ENCODE measurements around the gene HK2.

Gene HK2

DNA sequence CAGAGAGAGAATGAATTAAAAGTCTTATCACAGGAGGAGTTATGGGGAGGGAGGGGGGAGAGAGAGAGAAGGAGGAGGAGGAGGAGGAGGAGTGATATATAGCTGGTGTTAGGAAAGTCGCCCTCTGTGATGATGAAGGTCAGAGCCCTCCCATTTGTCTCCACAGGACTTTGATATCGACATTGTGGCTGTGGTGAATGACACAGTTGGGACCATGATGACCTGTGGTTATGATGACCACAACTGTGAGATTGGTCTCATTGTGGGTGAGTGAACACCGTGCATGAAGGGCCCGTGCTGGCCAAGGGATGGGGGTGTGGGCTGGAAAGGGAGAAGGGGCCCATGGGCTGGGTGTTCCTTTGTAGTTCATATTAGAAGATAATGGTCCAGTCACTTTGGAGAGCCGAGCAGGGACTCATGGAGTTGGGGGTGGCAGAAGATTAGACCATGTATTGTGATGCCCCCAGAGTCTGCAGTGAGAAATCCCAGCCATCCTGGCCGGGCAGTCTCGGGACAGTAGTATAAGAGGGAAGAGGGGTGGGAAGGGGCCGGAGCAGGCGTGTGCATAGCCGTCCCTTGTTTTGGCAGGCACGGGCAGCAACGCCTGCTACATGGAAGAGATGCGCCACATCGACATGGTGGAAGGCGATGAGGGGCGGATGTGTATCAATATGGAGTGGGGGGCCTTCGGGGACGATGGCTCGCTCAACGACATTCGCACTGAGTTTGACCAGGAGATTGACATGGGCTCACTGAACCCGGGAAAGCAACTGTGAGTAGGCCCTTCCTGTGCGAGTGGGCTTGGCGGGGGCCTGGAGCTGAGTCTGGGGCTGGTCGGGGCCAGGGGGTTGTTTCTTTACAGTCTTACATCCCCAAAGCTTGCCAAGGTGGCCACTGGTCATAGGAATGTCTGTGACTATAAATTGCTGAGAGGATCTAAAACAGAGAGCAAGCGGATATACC, 40.0 kb downstream of the HK2 start:
- H3K4me3 Mint-ChIP-seq: no peak overlapping the region
- peak overlapping the region; percentile 17 for H3K27ac Mint-ChIP-seq
- H3K4me1 Mint-ChIP-seq (ENCODE audit: low read depth): no peaks in the 10 kb centered on the region
- no peaks in the 10 kb centered on the region for H3K27me3 Mint-ChIP-seq
- H3K36me3 Mint-ChIP-seq (ENCODE audit: low read depth): peaks cover 90% of the 10 kb centered on the region
- H3K9me3 Mint-ChIP-seq: no peaks in the 10 kb centered on the region

DNA sequence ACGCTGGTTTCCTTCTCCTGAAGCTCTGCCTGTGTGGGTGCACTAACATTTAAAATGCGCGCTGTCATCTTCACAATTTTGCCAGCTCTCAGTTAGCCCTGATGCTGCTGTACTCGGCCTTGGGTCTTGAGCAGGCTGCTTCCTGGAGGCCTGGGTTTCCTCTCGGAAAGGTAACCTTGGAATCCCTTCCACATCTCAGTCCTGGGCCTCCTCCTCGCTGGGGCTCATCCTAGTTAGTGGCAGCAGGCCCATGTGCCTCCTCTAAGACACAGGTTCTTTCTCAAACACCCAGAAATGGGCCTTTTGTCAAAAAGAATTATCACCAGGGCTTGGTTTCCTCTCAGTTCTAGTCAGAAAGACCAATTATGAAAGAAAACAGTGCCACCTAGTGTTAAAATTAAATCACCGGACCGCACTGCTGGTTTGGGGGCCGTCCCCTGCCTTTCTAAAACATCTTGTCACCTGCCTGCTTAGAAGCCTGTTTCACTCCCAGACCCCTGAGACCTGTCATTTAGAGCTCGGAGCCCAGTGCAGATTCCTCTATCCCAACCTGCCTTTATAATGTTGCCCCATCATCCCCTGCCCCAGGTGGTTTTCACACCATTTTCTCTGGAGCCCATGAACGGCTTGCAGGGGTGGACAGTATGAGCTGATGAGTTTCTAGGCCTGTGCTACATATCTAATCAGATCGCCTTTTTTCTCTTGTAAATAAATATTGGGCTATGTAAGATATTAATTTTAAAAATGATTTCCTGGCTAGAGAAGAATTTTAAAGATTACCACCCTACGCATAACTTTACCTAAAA, 42.4 kb downstream of the HK2 start:
- H3K36me3 Mint-ChIP-seq (ENCODE audit: low read depth): peaks cover 89% of the 10 kb centered on the region
- no peak overlapping the region for H3K4me3 Mint-ChIP-seq
- H3K9me3 Mint-ChIP-seq: no peaks in the 10 kb centered on the region
- H3K4me1 Mint-ChIP-seq (ENCODE audit: low read depth): no peaks in the 10 kb centered on the region
- no peaks in the 10 kb centered on the region for H3K27me3 Mint-ChIP-seq
- no peak overlapping the region for H3K27ac Mint-ChIP-seq

DNA sequence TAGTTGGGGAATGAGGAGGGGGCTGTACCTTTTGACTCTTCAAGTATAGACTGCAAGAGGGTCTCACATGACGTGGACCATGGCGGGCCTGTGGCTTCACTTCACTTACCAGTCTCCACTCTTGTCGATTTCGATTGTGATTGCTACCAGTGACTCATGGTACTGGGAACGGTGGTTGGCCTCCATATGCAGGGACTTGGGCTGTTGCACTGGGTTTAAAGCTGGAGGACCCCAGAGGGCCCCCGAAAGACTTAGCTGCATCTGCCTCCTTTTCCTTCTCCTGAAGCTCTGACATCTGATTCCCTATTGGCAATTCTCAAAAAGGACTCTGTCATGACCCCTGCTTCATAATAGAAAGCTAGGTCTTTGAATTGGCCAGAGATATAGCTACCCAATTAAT, 43.4 kb downstream of the HK2 start:
- Mint-ChIP-seq H3K9me3 (no peaks in the 10 kb centered on the region), H3K27ac (no peak overlapping the region), H3K4me1 (ENCODE audit: low read depth) (no peaks in the 10 kb centered on the region), H3K36me3 (ENCODE audit: low read depth) (peaks cover 89% of the 10 kb centered on the region), H3K4me3 (no peak overlapping the region), H3K27me3 (no peaks in the 10 kb centered on the region)

DNA sequence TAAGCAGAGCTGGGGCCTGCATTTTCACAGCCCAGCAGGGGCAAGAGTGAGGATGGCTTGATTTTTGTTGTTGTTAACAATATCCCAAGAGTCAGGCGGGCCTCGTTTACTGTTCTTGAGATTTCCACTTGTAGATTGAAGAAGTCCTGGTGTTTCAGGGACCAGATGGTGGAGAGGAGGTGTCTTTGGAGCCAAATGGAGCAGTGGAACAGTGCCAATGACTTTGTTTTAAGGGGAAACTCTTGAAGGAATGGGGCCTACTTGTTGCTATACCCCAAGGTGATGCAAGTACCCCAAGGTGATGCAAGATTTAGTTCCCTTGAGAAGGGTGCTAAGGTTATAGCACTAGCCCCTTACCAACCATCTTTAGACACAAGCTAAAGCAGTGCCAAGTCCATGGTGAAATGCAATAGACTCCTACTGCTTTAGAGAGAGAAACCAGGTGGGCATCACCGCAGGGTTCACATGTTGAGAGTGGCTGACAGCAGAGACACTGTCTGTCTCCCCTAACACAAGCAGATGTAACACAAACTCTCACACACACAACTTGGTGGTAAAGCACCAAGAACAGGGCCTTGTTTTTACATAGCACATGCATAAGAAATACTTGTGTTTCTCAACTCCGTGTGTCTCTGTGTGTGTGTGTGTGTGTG, 44.0 kb downstream of the HK2 start:
- Mint-ChIP-seq H3K4me1 (ENCODE audit: low read depth) (no peaks in the 10 kb centered on the region), H3K9me3 (no peaks in the 10 kb centered on the region), H3K36me3 (ENCODE audit: low read depth) (peaks cover 89% of the 10 kb centered on the region)

DNA sequence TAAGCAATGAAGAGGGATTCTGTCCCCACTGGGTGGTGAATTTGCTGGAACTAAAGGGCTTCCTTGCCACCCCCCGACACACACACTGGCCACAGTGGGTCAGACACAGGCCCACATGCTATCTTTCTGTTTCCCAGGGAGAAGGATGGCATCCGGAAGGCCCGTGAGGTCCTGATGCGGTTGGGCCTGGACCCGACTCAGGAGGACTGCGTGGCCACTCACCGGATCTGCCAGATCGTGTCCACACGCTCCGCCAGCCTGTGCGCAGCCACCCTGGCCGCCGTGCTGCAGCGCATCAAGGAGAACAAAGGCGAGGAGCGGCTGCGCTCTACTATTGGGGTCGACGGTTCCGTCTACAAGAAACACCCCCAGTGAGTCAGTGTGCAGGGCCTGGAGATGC, 44.6 kb downstream of the HK2 start:
- Mint-ChIP-seq H3K4me1 (ENCODE audit: low read depth) (no peaks in the 10 kb centered on the region), H3K9me3 (no peaks in the 10 kb centered on the region), H3K27ac (no peak overlapping the region), H3K4me3 (no peak overlapping the region), H3K36me3 (ENCODE audit: low read depth) (peaks cover 89% of the 10 kb centered on the region), H3K27me3 (no peaks in the 10 kb centered on the region)

More for the DNA sequence above, 44.0 kb downstream of the HK2 start:
- Mint-ChIP-seq H3K27ac (no peak overlapping the region), H3K4me3 (no peak overlapping the region), H3K27me3 (no peaks in the 10 kb centered on the region)

DNA sequence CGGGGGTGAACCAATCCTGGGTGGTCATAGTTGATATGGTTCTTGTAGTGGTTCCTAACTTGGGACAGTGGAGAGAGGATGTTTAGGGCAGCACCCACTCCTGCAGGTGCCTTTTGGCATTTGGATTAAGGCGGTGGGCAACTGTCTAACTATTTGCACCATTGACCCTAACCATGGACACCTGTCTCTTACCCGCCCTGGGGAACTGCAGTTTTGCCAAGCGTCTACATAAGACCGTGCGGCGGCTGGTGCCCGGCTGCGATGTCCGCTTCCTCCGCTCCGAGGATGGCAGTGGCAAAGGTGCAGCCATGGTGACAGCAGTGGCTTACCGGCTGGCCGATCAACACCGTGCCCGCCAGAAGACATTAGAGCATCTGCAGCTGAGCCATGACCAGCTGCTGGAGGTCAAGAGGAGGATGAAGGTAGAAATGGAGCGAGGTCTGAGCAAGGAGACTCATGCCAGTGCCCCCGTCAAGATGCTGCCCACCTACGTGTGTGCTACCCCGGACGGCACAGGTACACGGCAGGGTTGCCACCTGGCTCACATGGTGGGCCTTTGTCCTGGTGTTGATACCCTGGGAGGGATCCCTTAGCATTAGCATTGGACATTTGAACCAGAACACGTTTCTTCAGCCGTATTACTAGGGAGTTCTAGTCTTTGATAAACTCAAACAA, 46.3 kb downstream of the HK2 start:
- no peaks in the 10 kb centered on the region for H3K27me3 Mint-ChIP-seq
- no peaks in the 10 kb centered on the region for H3K9me3 Mint-ChIP-seq
- no peaks in the 10 kb centered on the region for H3K4me1 Mint-ChIP-seq (ENCODE audit: low read depth)
- peaks cover 89% of the 10 kb centered on the region for H3K36me3 Mint-ChIP-seq (ENCODE audit: low read depth)
- no peak overlapping the region for H3K4me3 Mint-ChIP-seq
- H3K27ac Mint-ChIP-seq: no peak overlapping the region

DNA sequence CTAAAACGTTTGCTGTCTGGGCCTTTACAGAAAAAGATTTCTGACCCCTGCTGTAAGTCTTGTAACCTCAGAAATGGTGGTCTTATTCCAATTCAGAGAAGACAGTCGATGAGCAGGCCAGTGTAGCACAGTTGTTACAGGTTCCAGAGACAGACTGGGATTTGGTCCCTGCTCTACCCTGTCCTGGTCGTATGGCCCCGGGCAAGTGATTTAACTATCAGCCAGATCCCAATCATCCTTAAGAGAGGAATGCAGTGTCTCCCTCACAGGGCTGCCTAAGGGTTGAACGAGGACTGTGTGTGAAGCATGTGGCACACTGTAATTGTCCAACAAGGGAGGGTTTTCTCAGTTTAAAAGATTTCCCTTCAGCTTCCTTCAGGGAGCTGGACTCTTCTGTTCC, 47.2 kb downstream of the HK2 start:
- H3K27me3 Mint-ChIP-seq: no peaks in the 10 kb centered on the region
- H3K4me3 Mint-ChIP-seq: no peak overlapping the region
- H3K9me3 Mint-ChIP-seq: no peaks in the 10 kb centered on the region
- H3K36me3 Mint-ChIP-seq (ENCODE audit: low read depth): peaks cover 88% of the 10 kb centered on the region
- H3K27ac Mint-ChIP-seq: no peak overlapping the region
- no peaks in the 10 kb centered on the region for H3K4me1 Mint-ChIP-seq (ENCODE audit: low read depth)

DNA sequence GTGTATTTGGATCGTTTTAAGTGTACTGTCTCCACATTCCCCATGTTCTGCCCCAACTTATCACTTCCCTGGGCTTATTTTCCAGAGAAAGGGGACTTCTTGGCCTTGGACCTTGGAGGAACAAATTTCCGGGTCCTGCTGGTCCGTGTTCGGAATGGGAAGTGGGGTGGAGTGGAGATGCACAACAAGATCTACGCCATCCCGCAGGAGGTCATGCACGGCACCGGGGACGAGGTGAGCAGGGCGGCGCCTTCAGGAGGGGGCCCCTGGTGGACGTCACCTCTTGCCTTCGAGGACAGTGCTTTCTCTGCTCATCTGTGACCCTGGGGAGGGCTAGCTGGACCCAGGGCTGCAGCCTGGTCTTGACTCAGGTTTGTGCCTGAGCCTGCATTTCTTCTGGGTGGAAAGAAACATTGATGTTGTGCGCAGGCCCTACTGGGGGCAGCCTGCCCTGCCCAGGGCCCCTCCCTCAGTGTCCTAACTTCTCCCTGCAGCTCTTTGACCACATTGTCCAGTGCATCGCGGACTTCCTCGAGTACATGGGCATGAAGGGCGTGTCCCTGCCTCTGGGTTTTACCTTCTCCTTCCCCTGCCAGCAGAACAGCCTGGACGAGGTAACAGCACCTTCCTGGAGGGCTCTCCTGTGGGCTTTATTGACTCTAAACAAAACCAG, 47.8 kb downstream of the HK2 start:
- Mint-ChIP-seq H3K4me1 (ENCODE audit: low read depth) (no peaks in the 10 kb centered on the region), H3K4me3 (no peak overlapping the region), H3K9me3 (no peaks in the 10 kb centered on the region), H3K27ac (no peak overlapping the region), H3K36me3 (ENCODE audit: low read depth) (peaks cover 88% of the 10 kb centered on the region), H3K27me3 (no peaks in the 10 kb centered on the region)

DNA sequence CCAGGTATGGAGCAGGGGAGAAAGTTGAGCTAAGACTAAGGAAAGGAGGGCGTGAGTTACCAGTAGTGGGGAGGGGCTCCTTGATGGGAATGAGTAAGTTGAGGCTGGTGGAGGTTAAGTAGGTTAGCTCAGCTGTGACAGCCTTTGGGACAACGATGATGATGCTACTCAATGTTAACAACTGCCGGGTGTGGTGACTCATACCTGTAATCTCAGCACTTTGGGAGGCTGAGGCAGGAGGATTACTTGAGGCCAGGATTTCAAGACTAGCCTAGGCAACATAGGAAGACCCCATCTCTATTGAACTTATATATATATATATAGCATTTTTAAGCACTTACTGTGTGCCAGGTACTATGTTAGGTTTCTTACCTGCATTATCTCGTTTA, 48.4 kb downstream of the HK2 start:
- H3K27ac Mint-ChIP-seq: no peak overlapping the region
- no peaks in the 10 kb centered on the region for H3K4me1 Mint-ChIP-seq (ENCODE audit: low read depth)
- peaks cover 88% of the 10 kb centered on the region for H3K36me3 Mint-ChIP-seq (ENCODE audit: low read depth)
- H3K27me3 Mint-ChIP-seq: no peaks in the 10 kb centered on the region
- no peak overlapping the region for H3K4me3 Mint-ChIP-seq
- no peaks in the 10 kb centered on the region for H3K9me3 Mint-ChIP-seq

DNA sequence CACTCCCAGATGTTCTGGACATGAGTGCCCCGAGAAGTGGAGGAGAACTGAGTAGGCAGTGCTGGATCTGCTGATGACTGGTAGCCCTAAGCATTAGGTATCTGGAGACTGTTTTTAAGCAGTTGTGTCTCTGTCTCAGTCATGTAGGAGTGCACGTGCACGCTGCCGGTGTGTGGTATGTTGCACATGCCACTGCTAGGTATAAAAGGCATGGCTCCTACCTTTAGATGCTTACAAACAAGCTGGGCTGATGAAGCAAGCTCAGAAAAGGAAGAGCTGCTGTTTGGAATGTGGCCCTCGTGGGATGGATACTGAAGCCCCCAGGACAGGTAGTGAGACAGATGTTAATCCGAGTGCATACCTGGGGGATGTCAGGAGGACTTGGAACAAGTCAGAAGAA, 49.1 kb downstream of the HK2 start:
- no peaks in the 10 kb centered on the region for H3K27me3 Mint-ChIP-seq
- H3K27ac Mint-ChIP-seq: no peak overlapping the region
- H3K4me1 Mint-ChIP-seq (ENCODE audit: low read depth): no peaks in the 10 kb centered on the region
- H3K9me3 Mint-ChIP-seq: no peaks in the 10 kb centered on the region
- H3K4me3 Mint-ChIP-seq: no peak overlapping the region
- peaks cover 87% of the 10 kb centered on the region for H3K36me3 Mint-ChIP-seq (ENCODE audit: low read depth)

DNA sequence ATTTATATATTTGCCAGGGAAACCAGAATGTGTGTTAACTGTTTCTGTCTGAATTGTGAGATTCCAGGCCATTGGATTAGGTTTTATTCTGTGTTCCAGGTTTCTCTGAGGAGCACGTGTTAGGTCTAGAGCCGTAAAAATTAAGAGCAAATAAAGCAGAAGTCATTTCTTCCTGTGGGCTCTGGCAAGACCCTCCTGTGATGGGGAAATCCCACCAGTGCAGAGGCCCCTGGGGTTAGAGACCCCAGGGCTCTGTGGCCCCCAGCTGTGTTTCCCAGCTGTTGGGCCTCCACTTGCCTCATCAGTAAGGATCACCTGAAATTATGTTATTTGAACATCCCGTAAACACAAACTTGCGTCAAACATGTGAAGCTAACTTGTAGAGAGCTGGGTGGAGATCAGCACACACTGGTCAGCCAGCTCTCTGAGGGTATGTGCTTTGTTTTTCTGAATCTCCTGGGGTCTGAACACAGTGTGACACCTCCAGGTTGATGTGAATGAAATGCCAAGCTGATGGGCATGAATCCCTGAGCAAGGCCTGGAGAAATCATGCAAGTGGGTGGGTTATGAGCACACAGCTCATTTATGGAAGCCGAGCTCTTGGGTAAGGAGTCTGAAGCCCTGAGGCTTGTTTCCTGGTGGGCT, 50.3 kb downstream of the HK2 start:
- Mint-ChIP-seq H3K27me3 (no peaks in the 10 kb centered on the region), H3K9me3 (no peaks in the 10 kb centered on the region), H3K4me3 (no peak overlapping the region), H3K36me3 (ENCODE audit: low read depth) (peaks cover 89% of the 10 kb centered on the region), H3K27ac (peak overlapping the region; percentile 31), H3K4me1 (ENCODE audit: low read depth) (no peaks in the 10 kb centered on the region)

DNA sequence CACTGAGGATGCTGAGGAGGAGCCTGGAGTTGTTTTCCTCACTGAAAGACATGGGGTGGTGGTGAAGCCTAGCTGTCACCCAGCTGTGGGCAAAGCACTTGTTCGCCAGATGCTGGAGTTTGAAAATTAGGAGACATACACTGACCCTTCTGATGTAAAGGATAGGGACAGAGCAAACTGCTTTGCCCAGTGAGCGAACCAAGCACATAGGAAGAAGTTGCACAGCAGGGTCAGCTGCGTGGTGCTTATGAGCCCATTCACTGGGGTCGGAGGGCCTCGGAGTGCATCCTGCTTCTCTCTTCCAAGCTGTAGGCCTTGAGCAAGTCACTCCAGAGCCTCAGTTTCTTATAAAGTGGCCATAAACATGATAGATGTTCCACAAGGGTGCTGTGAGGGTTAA, 50.9 kb downstream of the HK2 start:
- no peak overlapping the region for H3K27ac Mint-ChIP-seq
- H3K27me3 Mint-ChIP-seq: no peaks in the 10 kb centered on the region
- H3K4me3 Mint-ChIP-seq: no peak overlapping the region
- no peaks in the 10 kb centered on the region for H3K4me1 Mint-ChIP-seq (ENCODE audit: low read depth)
- peaks cover 89% of the 10 kb centered on the region for H3K36me3 Mint-ChIP-seq (ENCODE audit: low read depth)
- H3K9me3 Mint-ChIP-seq: no peaks in the 10 kb centered on the region

DNA sequence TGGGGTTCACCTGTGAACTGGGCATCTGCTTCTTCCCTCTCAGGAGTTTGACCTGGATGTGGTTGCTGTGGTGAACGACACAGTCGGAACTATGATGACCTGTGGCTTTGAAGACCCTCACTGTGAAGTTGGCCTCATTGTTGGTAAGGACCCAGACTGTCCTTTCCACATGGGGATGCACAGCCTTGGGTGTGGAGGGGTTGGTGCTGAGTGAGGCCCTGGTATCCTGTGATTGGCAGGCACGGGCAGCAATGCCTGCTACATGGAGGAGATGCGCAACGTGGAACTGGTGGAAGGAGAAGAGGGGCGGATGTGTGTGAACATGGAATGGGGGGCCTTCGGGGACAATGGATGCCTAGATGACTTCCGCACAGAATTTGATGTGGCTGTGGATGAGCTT, 52.3 kb downstream of the HK2 start:
- H3K9me3 Mint-ChIP-seq: no peaks in the 10 kb centered on the region
- peaks cover 92% of the 10 kb centered on the region for H3K36me3 Mint-ChIP-seq (ENCODE audit: low read depth)
- no peaks in the 10 kb centered on the region for H3K27me3 Mint-ChIP-seq
- H3K4me1 Mint-ChIP-seq (ENCODE audit: low read depth): no peaks in the 10 kb centered on the region
- H3K4me3 Mint-ChIP-seq: no peak overlapping the region
- H3K27ac Mint-ChIP-seq: no peak overlapping the region

DNA sequence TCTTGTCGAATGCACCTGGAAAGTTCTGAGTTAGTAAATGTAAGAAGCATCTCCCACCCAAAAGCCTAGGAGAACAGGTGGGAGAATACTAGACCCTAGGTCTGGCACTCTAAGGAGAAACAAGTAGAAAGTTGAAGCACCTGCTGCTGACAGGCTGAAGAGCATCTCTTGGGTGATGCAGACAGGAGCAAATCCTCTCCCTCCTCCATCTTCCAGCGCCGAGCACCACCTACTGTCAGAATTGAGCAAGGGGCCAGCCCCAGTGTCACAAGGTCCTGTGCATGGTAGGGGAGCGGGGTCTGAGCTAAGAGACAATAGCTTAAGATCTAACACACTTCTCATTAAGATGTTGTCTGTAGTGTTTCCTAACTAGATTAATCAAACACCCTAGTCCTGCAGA, 52.9 kb downstream of the HK2 start:
- Mint-ChIP-seq H3K4me1 (ENCODE audit: low read depth) (no peaks in the 10 kb centered on the region), H3K27me3 (no peaks in the 10 kb centered on the region), H3K36me3 (ENCODE audit: low read depth) (peaks cover 92% of the 10 kb centered on the region), H3K27ac (no peak overlapping the region), H3K4me3 (no peak overlapping the region), H3K9me3 (no peaks in the 10 kb centered on the region)
